Nephron (organoid): ENCODE measurements around the gene ILKAP.

Experiments used
- H3K27ac Mint-ChIP-seq, 3 experiments: 2 replicates each; pipeline ENCODE4 v1.8.0; 2020; ENCODE audit warnings: mixed read lengths in 3 of 3, mild to moderate bottlenecking in 2 of 3, moderate library complexity in 1 of 3
- H3K27me3 Mint-ChIP-seq: 2 replicates; pipeline ENCODE4 v1.8.0; 2021; ENCODE audit warnings: low read depth, mild to moderate bottlenecking, moderate library complexity, mixed read lengths
- H3K36me3 Mint-ChIP-seq: 2 replicates; pipeline ENCODE4 v1.8.0; 2020; ENCODE audit warnings: low read depth, mixed read lengths
- H3K4me1 Mint-ChIP-seq: 2 replicates; pipeline ENCODE4 v1.8.0; 2020; ENCODE audit warnings: mixed read lengths
- H3K4me3 Mint-ChIP-seq, 3 experiments: 2 replicates each; pipeline ENCODE4 v1.8.0; 2020; ENCODE audit warnings: mild to moderate bottlenecking in 3 of 3, mixed read lengths in 3 of 3, moderate library complexity in 2 of 3
- H3K9me3 Mint-ChIP-seq: 2 replicates; pipeline ENCODE4 v1.8.0; 2020; ENCODE audit warnings: mixed read lengths
- CTCF ChIP-seq, 3 experiments: fragments of 200-600 bp; sonication (generic); IDR thresholded peaks; one replicate each; pipeline ENCODE4 v1.5.0; 2021; ENCODE audit warnings: antibody characterized with exemption in 3 of 3; ENCODE audit not compliant: unreplicated experiment in 3 of 3

Gene ILKAP

GRCh38 chr2:238231809-238232208 lies 28.3 kb upstream of the ILKAP start:
- no peak overlapping the region for H3K27ac Mint-ChIP-seq

GRCh38 chr2:238231251-238231793 lies 27.8 kb upstream of the ILKAP start:
- Mint-ChIP-seq H3K4me1 (peaks cover 40% of the 10 kb centered on the region), H3K27me3 (peaks cover 44% of the 10 kb centered on the region), H3K4me3 (peak overlapping the region; percentile 86 to 89 (median 88)), H3K9me3 (no peaks in the 10 kb centered on the region), H3K36me3 (peaks cover 8% of the 10 kb centered on the region), H3K27ac (no peak overlapping the region)
- TF ChIP-seq CTCF (IDR thresholded peaks at IDR 0.05; ENCODE audit: unreplicated experiment in 3 of 3): no peak

More at GRCh38 chr2:238231809-238232208, 28.3 kb upstream of the ILKAP start:
- Mint-ChIP-seq H3K4me1 (peaks cover 37% of the 10 kb centered on the region), H3K9me3 (no peaks in the 10 kb centered on the region), H3K36me3 (peaks cover 5% of the 10 kb centered on the region), H3K4me3 (peak overlapping the region; percentile 86 to 89 (median 88)), H3K27me3 (peaks cover 49% of the 10 kb centered on the region)
- TF ChIP-seq CTCF (IDR thresholded peaks at IDR 0.05; ENCODE audit: unreplicated experiment in 3 of 3): no peak

- no peaks in the 10 kb centered on the region for H3K9me3 Mint-ChIP-seq
- peaks cover 8% of the 10 kb centered on the region for H3K36me3 Mint-ChIP-seq
- TF ChIP-seq CTCF (IDR thresholded peaks at IDR 0.05; ENCODE audit: unreplicated experiment in 3 of 3): no peak
- H3K4me1 Mint-ChIP-seq: peaks cover 42% of the 10 kb centered on the region
- H3K4me3 Mint-ChIP-seq: peak overlapping the region; percentile 81 to 89 (median 86)
- peaks cover 37% of the 10 kb centered on the region for H3K27me3 Mint-ChIP-seq
- peak overlapping the region in 1 of 3 experiments; percentile 8 for H3K27ac Mint-ChIP-seq
Observed at GRCh38 chr2:238230699-238231098, 27.2 kb upstream of the ILKAP start.

- peak overlapping the region in 2 of 3 experiments; percentile 33 to 42 for H3K27ac Mint-ChIP-seq
- H3K27me3 Mint-ChIP-seq: peaks cover 32% of the 10 kb centered on the region
Observed at GRCh38 chr2:238228700-238229099, 25.2 kb upstream of the ILKAP start.

GRCh38 chr2:238227587-238228032 lies 24.1 kb upstream of the ILKAP start:
- Mint-ChIP-seq H3K4me3 (peak overlapping the region in 1 of 3 experiments; percentile 30), H3K4me1 (peaks cover 47% of the 10 kb centered on the region), H3K27me3 (peaks cover 29% of the 10 kb centered on the region), H3K27ac (peak overlapping the region in 1 of 3 experiments; percentile 16), H3K36me3 (peaks cover 8% of the 10 kb centered on the region), H3K9me3 (no peaks in the 10 kb centered on the region)
- no peak for TF ChIP-seq CTCF (IDR thresholded peaks at IDR 0.05; ENCODE audit: unreplicated experiment in 3 of 3)

More at GRCh38 chr2:238228700-238229099, 25.2 kb upstream of the ILKAP start:
- H3K4me1 Mint-ChIP-seq: peaks cover 47% of the 10 kb centered on the region
- H3K4me3 Mint-ChIP-seq: peak overlapping the region in 2 of 3 experiments; percentile 81 to 89
- H3K9me3 Mint-ChIP-seq: no peaks in the 10 kb centered on the region
- peaks cover 8% of the 10 kb centered on the region for H3K36me3 Mint-ChIP-seq
- TF ChIP-seq CTCF (IDR thresholded peaks at IDR 0.05; ENCODE audit: unreplicated experiment in 3 of 3): no peak
